ENCODE results near the gene YTHDF1.

The YTHDF1 gene

DNA sequence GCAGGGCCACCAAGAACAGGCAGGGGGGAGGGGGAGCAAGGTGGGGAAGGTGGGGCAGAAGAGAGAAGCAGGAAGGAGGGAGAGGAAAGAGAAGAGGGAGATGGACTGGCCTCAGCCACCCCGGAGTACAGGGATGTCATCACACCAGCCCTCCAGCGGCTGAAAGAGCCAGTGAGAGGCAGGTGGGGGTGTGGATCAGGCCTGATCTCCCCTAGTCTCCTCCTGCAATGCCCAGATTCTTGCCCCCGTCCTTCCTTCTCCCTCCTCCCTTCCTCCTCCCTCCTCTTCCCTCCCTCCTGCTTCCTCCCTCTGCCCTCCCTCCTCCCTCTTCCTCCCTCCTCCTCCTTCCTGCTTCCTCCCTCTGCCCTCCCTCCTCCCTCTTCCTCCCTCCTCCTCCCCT, 61.5 kb downstream of the YTHDF1 start:
- DNase-seq, result no peak

- no peak for DNase-seq
Measured at GRCh38 chr20:63153254-63154221, 62.4 kb downstream of the YTHDF1 start.

GRCh38 chr20:63152322-63153253, 63.3 kb downstream of the YTHDF1 start:
- no peak for DNase-seq

DNA sequence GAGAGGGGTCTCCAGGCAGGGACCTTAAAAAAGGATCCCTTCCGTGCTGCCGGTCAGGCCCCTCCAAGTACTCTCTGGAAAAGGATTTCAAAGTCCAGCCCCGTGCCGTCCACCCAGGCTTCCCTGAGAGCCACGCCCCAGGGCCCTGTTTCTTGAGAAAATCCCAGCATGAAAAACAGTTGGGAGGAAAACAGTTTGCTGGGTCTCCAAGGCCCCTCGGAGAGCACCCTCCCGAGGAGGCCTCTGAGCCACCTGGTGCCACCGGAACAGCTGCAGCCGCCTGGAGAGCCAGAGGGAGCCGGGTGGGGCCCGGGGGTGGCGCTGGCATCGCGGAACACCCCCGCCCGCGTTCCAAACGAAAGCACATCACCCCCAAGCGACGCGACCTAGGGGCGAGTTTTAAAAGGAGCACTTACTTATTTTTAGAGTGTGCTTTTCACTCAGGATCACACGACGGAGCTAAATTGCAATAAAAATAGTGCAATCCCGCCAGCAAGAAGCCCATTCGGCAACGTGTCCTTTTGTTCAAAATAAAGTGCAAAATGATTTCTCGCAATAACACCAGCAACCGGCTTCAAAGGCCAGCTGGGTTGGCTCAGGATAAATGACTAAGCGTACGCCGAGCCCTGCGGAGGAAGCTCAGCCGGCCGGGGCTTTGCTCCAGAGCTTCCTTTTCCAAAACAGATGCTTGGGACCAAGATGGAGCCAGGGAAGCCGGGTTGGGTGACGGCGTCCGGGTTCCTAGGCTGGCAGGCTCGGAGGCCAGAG, 64.2 kb downstream of the YTHDF1 start:
- DNase-seq, result no peak

DNA sequence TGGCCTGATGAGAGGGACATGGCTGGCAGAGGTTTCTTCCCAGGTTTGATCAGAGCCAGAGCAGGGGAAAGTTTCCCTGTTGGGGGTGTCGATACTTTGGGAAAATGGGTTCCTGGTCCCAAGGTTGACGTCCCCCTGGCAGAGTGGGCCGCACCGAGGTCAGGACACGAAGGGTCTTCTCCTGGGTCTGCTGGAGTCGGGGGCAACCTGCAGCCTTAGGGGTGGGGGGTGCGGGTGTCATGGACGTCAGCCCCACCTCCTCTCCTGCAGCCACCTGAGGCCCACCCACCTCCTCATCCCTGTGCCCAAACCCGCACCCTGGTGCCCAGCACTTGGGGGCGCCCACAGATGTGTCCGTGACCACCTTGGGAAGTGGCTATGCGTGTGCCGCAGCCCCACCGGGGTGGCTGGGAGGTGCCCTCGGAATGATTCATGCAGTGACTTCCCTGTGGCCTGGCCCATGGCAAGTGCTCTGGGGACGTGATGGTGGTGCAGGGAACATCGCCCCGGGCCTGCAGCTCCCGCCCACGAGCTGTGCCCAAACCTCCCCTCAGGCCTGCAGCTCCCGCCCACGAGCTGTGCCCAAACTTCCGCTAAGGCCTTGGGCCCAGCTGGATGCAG, 64.9 kb downstream of the YTHDF1 start:
- DNase-seq, result no peak

GRCh38 chr20:63150391-63150898, 65.5 kb downstream of the YTHDF1 start:
- no peak for DNase-seq

- DNase-seq, result no peak
Measured at GRCh38 chr20:63149531-63150192, 66.3 kb downstream of the YTHDF1 start.

DNA sequence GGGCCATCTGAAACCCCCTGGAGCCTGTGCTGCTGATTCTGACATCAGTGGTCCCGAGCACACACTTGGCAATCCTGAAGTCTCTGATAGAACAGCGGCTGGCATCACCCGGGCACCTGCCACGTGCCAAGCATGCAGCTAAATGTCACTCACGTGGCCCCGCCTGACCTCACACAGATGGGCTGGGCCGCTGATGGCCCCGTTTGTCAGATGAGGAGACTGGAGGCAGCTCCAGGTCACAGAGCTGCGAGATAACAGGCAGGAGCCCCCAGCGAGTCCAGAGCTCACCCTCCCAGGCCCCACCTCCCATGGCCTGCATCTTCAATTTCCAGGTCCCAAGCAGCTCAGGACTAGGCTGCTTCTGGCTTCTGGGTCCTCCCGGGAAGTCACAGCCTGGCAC, 67.2 kb downstream of the YTHDF1 start:
- DNase-seq, result no peak

DNA sequence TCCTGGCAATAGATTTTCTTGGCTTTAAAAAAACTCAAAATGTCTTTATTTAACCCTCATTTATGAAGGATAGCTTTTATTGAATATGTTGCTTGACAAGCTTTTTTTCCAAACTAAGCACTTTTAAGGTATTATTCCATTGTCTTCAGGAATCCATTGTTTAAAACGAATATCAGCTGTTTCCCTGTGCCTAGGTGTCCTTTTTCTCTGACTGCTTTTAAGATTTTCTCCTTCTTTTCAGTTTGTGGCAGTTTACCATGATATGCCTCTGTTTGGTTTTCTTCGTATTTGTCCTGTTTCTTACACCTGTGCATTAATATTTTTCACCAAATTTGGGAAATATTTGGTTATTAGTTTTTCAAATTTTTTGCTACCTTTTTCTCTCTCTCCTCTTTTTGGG, 68.4 kb downstream of the YTHDF1 start:
- DNase-seq, result no peak
